ENCODE data around the gene ACTL6B.

Gene ACTL6B

GRCh38 chr7:100680576-100681271 lies 24.5 kb upstream of the ACTL6B start:
- no peak for DNase-seq (ENCODE audit: low read depth)
- no peak for TF ChIP-seq CTCF (IDR thresholded peaks at IDR 0.05; ENCODE audit: control insufficient read depth, insufficient read depth, low read depth, low read length, missing control alignments)
- H3K4me3 ChIP-seq (ENCODE audit: control insufficient read depth, low read depth, low read length): no peak overlapping the region

DNA sequence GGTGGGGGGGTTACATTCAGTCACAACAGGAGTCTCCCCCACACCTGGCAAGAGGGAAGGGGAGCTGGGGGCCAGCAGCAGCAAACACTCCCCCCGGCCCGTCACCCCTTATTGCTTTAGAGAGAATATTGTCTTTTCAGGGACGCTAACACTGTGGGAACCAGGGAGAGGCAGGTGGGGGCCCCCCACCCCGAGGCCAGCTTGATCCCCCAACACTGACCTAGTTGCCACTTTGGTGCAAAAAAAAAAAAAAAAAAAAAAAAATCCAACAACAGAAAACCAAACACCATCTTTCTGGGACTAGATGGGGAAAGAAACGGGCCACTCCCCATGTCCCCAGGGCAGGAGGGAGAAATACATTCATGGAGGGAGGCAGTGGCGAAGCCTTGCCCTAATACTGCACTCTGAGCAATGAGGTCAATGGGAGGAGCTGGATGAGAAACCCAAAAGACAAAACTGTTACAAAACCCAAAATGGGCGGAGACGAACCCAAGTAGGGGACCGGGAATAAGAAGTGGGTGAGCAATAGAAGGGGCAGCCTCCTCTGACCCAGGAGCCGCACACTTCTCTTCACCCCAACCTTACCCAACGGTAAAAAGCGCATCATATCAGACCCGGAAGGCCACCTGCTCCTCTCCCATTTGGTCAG lies 23.8 kb upstream of the ACTL6B start:
- TF ChIP-seq CTCF (IDR thresholded peaks at IDR 0.05; ENCODE audit: control insufficient read depth, insufficient read depth, low read depth, low read length, missing control alignments): no peak
- no peak for DNase-seq (ENCODE audit: low read depth)
- no peak overlapping the region for H3K4me3 ChIP-seq (ENCODE audit: control insufficient read depth, low read depth, low read length)

GRCh38 chr7:100679129-100679926 lies 23.1 kb upstream of the ACTL6B start:
- H3K4me3 ChIP-seq (ENCODE audit: control insufficient read depth, low read depth, low read length): no peak overlapping the region
- no peak for DNase-seq (ENCODE audit: low read depth)
- no peak for TF ChIP-seq CTCF (IDR thresholded peaks at IDR 0.05; ENCODE audit: control insufficient read depth, insufficient read depth, low read depth, low read length, missing control alignments)

- no peak for DNase-seq (ENCODE audit: low read depth)
- TF ChIP-seq CTCF (IDR thresholded peaks at IDR 0.05; ENCODE audit: control insufficient read depth, insufficient read depth, low read depth, low read length, missing control alignments): no peak
- no peak overlapping the region for H3K4me3 ChIP-seq (ENCODE audit: control insufficient read depth, low read depth, low read length)
Measured at GRCh38 chr7:100678291-100678984, 22.2 kb upstream of the ACTL6B start.

DNA sequence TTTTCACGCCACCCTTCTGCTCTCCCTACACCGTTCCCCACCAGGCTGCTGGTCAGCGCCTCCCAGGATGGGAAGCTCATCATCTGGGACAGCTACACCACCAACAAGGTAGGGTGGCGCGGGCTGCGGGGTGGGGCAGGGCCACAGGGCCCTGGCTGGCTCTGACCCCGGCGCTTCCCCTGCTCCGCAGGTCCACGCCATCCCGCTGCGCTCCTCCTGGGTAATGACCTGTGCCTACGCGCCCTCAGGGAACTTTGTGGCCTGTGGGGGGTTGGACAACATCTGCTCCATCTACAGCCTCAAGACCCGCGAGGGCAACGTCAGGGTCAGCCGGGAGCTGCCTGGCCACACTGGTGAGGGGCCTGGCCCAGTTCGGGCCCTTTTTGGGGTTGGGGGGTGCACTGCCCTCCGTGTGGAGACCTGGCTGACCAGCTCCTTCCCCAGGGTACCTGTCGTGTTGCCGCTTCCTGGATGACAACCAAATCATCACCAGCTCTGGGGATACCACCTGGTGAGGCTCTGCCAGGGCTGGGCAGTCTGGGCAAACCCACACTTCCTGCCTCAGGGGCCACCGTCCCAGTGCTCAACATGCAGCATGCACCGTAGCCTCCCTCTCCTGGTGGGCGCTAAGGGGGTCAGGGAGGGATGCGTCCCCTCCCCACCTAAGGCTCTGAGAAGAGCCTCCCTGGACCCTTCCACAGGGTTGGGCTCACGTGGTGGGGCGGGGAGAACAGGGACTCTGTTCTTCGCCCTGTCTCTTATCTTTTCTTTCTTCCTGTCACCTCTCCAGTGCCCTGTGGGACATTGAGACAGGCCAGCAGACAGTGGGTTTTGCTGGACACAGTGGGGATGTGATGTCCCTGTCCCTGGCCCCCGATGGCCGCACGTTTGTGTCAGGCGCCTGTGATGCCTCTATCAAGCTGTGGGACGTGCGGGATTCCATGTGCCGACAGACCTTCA lies 21.3 kb upstream of the ACTL6B start:
- no peak overlapping the region for H3K4me3 ChIP-seq (ENCODE audit: control insufficient read depth, low read depth, low read length)
- no peak for TF ChIP-seq CTCF (IDR thresholded peaks at IDR 0.05; ENCODE audit: control insufficient read depth, insufficient read depth, low read depth, low read length, missing control alignments)
- DNase-seq (ENCODE audit: low read depth): no peak
